Progenitor cell of endocrine pancreas (in vitro differentiated cells): ENCODE data around the gene C13orf46. TPM values are rescaled to one million over a fixed set of nuclear protein-coding genes. Genes with fewer than 3 reads are reported as not detected.

Source experiments
- DNase-seq: peaks from one replicate; pipeline ENCODE4 v3.0.0; 2021; ENCODE audit warnings: low spot score; ENCODE audit not compliant: unreplicated experiment
- H3K27ac Mint-ChIP-seq: 2 replicates; pipeline ENCODE4 v1.8.0; 2021; ENCODE audit warnings: mild to moderate bottlenecking, moderate library complexity, mixed read lengths
- H3K27me3 Mint-ChIP-seq: 2 replicates; pipeline ENCODE4 v1.8.0; 2021; ENCODE audit warnings: mixed read lengths
- H3K36me3 Mint-ChIP-seq: 2 replicates; pipeline ENCODE4 v1.8.0; 2022; ENCODE audit warnings: mixed read lengths; ENCODE audit not compliant: insufficient read depth
- H3K4me1 Mint-ChIP-seq: 2 replicates; pipeline ENCODE4 v1.8.0; 2021; ENCODE audit warnings: low read depth, mixed read lengths
- H3K4me3 Mint-ChIP-seq: 2 replicates; pipeline ENCODE4 v1.8.0; 2021; ENCODE audit warnings: low read depth, mild to moderate bottlenecking, moderate library complexity, mixed read lengths
- H3K9me3 Mint-ChIP-seq: 2 replicates; pipeline ENCODE4 v1.8.0; 2021; ENCODE audit warnings: low read depth, mixed read lengths
- long read RNA-seq: library from polyadenylated mRNA; unstranded; transcript quantifications from one replicate; pipeline ENCODE4 v2.0.0, GENCODE V29; 2020
- total RNA-seq: library from RNA; stranded (reverse); gene quantifications from 2 replicates; pipeline ENCODE4 v1.2.1, GENCODE V29; 2021
- TF ChIP-seq, protein P1 (sequence below): fragments of 200-600 bp; sonication (generic); IDR thresholded peaks from one replicate; pipeline ENCODE4 v1.5.0; 2021; ENCODE audit warnings: antibody characterized with exemption, mild to moderate bottlenecking; ENCODE audit not compliant: unreplicated experiment

C13orf46 gene
- total RNA-seq, result 0.17 and 0.18 TPM in 2 replicates
- long read RNA-seq, result 0 reads

DNA sequence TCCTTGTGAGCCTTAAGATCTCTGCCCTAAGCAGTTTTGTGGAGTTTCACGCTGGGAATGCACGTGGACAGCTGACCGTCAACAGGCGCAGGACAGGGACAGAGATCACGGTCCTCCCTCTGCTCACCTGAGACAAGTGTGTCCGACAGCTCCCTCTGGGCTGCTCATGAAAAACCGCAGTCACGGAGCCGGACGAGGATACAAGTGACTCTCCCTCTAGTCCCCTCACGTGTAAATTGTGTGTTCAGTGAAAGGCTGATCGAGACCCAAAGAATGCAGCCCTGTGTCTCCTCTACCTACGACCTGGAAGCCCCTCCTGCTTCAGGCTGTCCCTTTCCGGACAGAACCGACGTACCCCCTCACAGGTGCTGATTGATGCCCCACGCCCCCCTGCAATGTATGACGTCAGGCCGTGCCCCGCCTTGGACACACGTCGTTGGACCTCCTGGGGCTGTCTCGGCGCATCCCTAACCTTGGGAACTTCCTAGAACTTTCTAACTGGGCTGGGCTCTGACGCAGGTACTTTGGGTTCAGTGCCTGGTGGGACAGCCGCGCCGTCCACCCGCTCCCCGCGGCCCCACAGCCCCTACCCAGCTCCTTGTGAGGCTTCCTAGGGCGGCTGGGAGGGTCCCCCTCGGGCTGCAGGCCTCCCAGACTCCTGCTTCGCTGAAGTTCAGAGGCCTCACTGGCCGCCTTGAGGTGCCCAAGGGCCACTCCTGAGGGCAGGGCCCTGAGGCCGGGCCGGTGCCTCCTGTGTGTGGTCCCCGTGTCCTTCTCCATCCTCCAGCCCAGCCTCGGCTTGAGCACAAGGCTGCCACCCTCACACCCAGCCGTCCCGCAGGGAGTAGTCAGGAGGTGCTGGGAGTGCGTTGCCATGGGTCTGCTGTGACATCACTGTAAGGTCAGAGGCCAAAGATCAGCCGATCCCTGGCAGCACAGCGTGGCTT is at the start of gene C13orf46:
Gene C13orf46 (minus strand): TSS at position 859 of the 947 bp plus-strand sequence. CDS start 79 bp downstream, at position 780.
- H3K4me3 Mint-ChIP-seq, result no peak within 1 kb of the TSS
- DNase-seq, result no peak
- H3K4me1 Mint-ChIP-seq, result no peaks in the 10 kb centered on the region
- H3K27ac Mint-ChIP-seq, result no peak within 1 kb of the TSS
- no peaks in the 10 kb centered on the region for H3K27me3 Mint-ChIP-seq
- no peaks in the 10 kb centered on the region for H3K36me3 Mint-ChIP-seq
- H3K9me3 Mint-ChIP-seq, result no peaks in the 10 kb centered on the region
- TF ChIP-seq, protein P1, sequence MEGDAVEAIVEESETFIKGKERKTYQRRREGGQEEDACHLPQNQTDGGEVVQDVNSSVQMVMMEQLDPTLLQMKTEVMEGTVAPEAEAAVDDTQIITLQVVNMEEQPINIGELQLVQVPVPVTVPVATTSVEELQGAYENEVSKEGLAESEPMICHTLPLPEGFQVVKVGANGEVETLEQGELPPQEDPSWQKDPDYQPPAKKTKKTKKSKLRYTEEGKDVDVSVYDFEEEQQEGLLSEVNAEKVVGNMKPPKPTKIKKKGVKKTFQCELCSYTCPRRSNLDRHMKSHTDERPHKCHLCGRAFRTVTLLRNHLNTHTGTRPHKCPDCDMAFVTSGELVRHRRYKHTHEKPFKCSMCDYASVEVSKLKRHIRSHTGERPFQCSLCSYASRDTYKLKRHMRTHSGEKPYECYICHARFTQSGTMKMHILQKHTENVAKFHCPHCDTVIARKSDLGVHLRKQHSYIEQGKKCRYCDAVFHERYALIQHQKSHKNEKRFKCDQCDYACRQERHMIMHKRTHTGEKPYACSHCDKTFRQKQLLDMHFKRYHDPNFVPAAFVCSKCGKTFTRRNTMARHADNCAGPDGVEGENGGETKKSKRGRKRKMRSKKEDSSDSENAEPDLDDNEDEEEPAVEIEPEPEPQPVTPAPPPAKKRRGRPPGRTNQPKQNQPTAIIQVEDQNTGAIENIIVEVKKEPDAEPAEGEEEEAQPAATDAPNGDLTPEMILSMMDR, result no peak

DNA sequence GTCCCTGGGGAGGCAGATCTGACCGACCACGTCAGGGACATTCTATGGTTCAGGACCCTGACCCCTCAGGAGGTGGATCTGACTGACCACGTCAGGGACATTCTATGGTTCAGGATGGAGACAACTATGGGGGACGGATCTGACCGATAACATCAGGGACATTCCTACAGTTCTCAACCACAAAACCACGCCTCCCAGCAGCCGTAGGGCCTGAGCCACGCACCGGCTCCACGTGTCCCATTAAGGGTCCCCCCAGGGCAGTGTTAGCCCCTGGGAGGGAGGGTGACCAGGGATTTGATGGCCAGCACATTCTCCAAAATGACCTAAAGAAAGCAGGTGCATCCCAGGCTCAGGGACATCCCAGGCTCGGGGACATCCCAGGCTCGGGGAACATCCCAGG is 49.0 kb upstream of the C13orf46 start:
- no peak for DNase-seq
- TF ChIP-seq, protein P1, result no peak
- no peaks in the 10 kb centered on the region for H3K27me3 Mint-ChIP-seq
- no peaks in the 10 kb centered on the region for H3K9me3 Mint-ChIP-seq
- no peak overlapping the region for H3K27ac Mint-ChIP-seq
- H3K4me3 Mint-ChIP-seq, result no peak overlapping the region
- no peaks in the 10 kb centered on the region for H3K36me3 Mint-ChIP-seq
- H3K4me1 Mint-ChIP-seq, result peaks cover 3% of the 10 kb centered on the region

DNA sequence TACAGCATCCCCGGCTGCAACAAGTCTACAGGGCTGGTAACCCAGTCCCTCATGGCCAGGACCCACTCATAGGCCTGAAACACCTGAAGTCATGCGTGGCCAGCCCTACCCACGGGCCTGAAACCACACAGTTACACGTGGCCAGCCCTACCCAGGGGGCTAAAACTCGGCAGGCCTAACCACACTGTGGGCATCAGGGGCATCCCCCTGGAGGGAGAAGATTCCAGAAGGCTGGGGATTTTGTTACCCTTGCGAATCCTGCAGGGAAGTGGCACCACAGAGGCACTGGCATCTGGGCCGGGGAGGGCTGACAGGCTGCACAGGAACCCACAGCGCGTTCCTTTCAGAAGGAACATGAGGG is 48.4 kb upstream of the C13orf46 start:
- TF ChIP-seq, protein P1, result no peak
- Mint-ChIP-seq H3K4me3 (no peak overlapping the region), H3K36me3 (no peaks in the 10 kb centered on the region)

DNA sequence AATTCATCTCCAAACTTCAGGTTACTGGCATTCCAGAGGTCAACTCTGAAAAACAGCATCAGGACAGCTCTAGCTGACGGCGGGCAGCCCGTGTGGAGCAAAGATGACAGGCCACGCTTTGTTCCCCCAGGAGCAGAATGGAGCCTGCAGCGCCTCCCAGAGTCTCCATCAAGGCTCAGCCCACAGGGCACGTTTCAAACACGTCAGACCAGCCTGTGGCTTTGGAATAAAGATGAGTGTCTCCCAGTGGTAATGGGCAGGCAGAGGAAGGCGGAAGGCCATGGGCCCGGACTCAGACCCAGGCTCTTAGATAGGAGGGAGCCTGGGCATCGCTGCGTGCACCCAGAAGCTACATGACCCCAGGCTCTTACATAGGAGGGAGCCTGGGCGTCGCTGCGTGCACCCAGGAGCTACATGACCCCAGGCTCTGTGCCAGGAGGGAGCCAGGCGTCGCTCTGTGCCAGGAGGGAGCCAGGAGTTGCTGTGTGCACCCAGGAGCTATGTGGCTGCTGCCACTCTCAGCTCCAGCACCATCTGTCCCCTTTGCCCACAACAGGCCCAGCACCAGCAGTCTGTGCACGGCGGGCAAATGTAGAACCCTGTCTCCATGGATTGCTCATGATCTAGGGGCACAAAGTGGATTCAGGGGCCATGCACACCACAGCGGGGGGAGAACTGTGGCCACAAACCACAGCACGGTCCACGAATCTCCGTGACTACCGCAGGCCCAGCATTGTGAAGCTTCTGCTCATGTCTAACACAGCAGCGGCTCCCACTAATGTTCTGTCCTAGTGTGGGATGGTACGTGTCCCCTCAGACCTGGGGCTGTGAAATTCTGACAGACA is 47.8 kb upstream of the C13orf46 start:
- TF ChIP-seq, protein P1, result no peak
- Mint-ChIP-seq H3K4me1 (peaks cover 3% of the 10 kb centered on the region), H3K9me3 (no peaks in the 10 kb centered on the region), H3K27me3 (no peaks in the 10 kb centered on the region), H3K36me3 (no peaks in the 10 kb centered on the region), H3K4me3 (no peak overlapping the region), H3K27ac (no peak overlapping the region)
- DNase-seq, result no peak

More for the DNA sequence above, 48.4 kb upstream of the C13orf46 start:
- H3K9me3 Mint-ChIP-seq, result no peaks in the 10 kb centered on the region
- H3K27ac Mint-ChIP-seq, result no peak overlapping the region
- DNase-seq, result no peak
- no peaks in the 10 kb centered on the region for H3K27me3 Mint-ChIP-seq
- H3K4me1 Mint-ChIP-seq, result peaks cover 3% of the 10 kb centered on the region
